NB4 (cell line): ENCODE data around the gene P3H4.
"Not testable (repeated sequence)": the region's sequence is repeated elsewhere in the genome, so short reads cannot be mapped to it uniquely, and the experiment has no call there.

Experiments
- DNase-seq: peaks from one replicate; pipeline ENCODE4 v3.0.0; 2010; ENCODE audit warnings: low read depth
- H3K4me3 ChIP-seq: one replicate; pipeline ENCODE4 v1.5.1; 2011; ENCODE audit warnings: mild to moderate bottlenecking, low read depth, low read length, moderate library complexity
- CTCF ChIP-seq: IDR thresholded peaks from one replicate; pipeline ENCODE4 v1.5.1; 2012; ENCODE audit warnings: low read depth, low read length
- MYC ChIP-seq: IDR thresholded peaks from 2 replicates; pipeline ENCODE4 v1.6.1; 2011; ENCODE audit warnings: low read depth, low read length
- POLR2A ChIP-seq: IDR thresholded peaks from 2 replicates; pipeline ENCODE4 v1.6.1; 2011; ENCODE audit warnings: mild to moderate bottlenecking; ENCODE audit not compliant: insufficient read length; ENCODE audit errors: extremely low read depth
- TF ChIP-seq, protein P1 (sequence below): IDR thresholded peaks from 2 replicates; pipeline ENCODE4 v1.6.1; 2011; ENCODE audit warnings: low read depth, low read length

The P3H4 gene

DNA sequence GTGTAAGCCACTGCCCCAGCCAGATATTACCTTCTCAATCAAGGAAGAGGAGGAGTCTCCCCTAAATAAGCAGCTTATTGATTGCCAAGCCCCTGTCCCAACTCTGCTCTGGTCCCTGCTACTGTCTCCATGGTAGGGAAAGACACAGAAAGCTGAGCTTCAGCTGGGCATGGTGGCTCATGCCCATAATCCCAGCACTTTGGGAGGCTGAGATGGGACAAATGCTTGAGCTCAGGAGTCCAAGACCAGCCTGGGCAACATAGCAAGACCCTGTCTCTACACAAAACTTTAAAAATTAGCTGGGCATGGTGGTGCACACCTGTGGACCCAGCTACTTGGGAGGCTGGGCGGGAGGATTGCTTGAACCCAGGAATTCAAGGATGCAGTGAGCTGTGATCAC lies 31.8 kb downstream of the P3H4 start:
- TF ChIP-seq POLR2A = no peak
- TF ChIP-seq, protein P1, sequence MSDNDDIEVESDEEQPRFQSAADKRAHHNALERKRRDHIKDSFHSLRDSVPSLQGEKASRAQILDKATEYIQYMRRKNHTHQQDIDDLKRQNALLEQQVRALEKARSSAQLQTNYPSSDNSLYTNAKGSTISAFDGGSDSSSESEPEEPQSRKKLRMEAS = no peak
- H3K4me3 ChIP-seq = no peak overlapping the region
- DNase-seq = no peak

- DNase-seq = no peak
These were observed 34.1 kb downstream of the P3H4 start for GRCh38 chr17:41777574-41778188.

GRCh38 chr17:41777157-41777573 lies 34.6 kb downstream of the P3H4 start:
- H3K4me3 ChIP-seq = no peak overlapping the region
- DNase-seq = no peak
- TF ChIP-seq POLR2A (no peak), CTCF (no peak), MYC (no peak)
- TF ChIP-seq, protein P1 = no peak

More at GRCh38 chr17:41777574-41778188, 34.1 kb downstream of the P3H4 start:
- H3K4me3 ChIP-seq = no peak overlapping the region
- TF ChIP-seq POLR2A (no peak), CTCF (no peak), MYC (no peak)
- TF ChIP-seq, protein P1 = no peak

- not testable (repeated sequence) for DNase-seq, H3K4me3 ChIP-seq
These were observed 35.4 kb downstream of the P3H4 start for GRCh38 chr17:41776262-41776900.

- no peak overlapping the region for H3K4me3 ChIP-seq
- DNase-seq = no peak
- TF ChIP-seq MYC (no peak), CTCF (no peak), POLR2A (no peak)
- TF ChIP-seq, protein P1 = no peak
These were observed 36.1 kb downstream of the P3H4 start for GRCh38 chr17:41775394-41776226.

GRCh38 chr17:41773731-41774193 lies 38.0 kb downstream of the P3H4 start:
- DNase-seq = no peak
- no peak overlapping the region for H3K4me3 ChIP-seq
- TF ChIP-seq MYC = no peak
- TF ChIP-seq, protein P1 = no peak
- no peak for TF ChIP-seq CTCF
- TF ChIP-seq POLR2A = no peak
